ENCODE measurements around the gene DAPK2.
"Not testable (repeated sequence)": the region's sequence is repeated elsewhere in the genome, so short reads cannot be mapped to it uniquely, and the experiment has no call there.

The DAPK2 gene

DNA sequence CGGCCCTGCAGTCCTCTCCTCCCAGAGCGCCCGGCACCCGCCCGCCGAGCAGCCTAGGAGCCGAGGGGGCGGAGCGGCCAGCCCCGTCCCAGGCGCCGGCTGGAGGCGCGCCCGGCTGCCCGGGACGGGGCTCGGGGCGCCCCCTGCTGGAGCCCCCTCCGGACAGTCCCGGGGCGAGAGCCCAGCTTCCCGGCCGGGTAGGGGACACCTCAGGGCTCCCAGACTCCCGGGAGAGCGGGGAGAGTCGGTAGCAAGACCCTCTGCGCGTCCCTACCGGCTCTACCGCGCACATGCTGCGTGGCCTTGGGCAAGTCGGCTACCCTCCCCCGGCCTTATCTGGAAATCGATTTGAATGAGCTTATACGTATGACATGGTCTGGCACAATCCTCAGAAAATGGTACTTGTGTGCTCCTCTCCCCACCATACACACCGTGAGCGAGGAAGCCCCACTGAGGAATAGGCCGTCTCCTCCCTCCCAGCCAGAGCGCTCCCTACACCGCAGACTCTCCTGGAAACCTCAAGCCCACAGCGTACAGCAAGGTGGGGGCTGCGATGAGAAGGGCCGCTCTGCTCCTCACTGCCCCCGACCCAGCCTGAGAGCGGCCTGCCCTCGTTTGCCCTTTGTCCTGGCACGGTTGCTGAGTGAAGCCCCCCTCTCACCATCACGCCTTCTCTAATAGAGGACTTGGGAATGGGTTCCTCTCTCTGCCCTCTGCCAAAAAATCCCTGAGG is at the start of gene DAPK2:
DAPK2 (minus strand) TSS at position 65 of the 733 bp plus-strand sequence. CDS start 6,224 bp downstream, outside the sequence.
- CTCF ChIA-PET, result interaction anchor here (0.7 to 5.8 kb wide), 40 partner anchors 8 to 580 kb away, joined by 3 to 56 read pairs (median 4); partner anchors contain the start of gene CIAO2A
- Mint-ChIP-seq H3K9me3 (no peaks in the 10 kb centered on the region), H3K27me3 (peaks cover 69% of the 10 kb centered on the region), H3K4me1 (peaks cover 4% of the 10 kb centered on the region), H3K4me3 (peak within 1 kb of the TSS; percentile 64), H3K36me3 (no peaks in the 10 kb centered on the region), H3K27ac (peak within 1 kb of the TSS; percentile 19)
- DNase-seq, result peak; percentile 73

DNA sequence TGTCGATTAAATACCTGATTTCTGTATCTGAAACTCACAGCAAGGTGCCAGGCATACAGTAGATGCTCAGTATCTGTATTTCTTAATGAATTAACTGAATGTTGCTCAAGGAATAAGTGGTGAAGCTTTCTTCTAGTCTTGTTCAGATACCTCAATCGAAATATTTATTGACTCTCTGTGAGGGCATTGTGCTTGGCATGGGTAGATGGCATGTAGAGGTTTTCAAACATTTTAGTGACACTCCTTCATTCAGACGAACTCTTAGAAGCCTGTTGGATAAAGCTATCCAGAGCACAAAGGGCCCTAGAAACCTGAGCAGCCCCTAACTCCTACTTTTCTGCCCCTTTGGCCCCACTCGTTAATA is 49.1 kb upstream of the DAPK2 start:
- Mint-ChIP-seq H3K36me3 (peaks cover 19% of the 10 kb centered on the region), H3K27me3 (no peaks in the 10 kb centered on the region), H3K9me3 (no peaks in the 10 kb centered on the region), H3K4me1 (peaks cover 75% of the 10 kb centered on the region), H3K4me3 (peak overlapping the region; percentile 95), H3K27ac (peak overlapping the region; percentile 98)
- DNase-seq, result no peak
- CTCF ChIA-PET, result no interaction called here

DNA sequence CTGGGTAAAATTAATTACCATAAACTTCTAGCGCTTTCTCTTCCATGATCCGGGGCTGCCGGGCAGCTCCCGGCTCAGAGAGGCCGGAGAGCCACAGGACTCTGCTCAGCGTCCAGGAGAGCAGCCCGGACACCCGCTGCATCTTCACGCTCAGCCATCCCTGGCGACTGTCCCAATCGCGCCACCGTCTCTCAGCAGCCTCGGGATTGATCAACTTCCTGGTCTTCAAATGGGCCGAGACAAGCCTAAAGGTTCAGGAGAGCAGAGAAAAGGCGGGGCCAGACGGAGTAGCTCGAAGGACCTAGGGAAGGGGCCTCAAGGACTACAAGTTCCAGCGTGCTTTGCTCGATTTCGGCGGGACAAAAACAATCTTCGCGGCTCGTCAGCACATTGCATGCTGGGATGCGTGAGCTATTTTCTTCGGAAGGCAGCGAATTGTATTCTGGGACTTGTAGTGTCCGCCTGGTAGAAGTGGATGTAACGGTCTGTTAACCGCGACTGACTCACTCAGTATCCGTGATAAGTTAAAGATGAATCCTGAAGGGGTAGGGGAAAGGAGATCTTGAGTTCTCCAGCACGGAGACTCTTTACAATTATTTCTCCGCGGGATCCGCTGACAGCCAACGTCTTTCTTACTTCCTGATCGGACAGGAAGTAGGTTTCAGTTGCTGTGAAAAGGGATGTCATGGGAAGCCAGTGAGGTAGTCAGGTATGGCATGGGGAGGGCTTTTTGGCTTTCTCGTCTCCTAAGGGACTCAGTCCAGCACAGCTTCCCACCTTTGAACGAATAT is 47.5 kb upstream of the DAPK2 start, which contains the start of gene CIAO2A:
CIAO2A (minus strand) TSS at position 212 of the 791 bp plus-strand sequence; CDS start at position 142, 70 bp downstream.
- peaks cover 80% of the 10 kb centered on the region for H3K4me1 Mint-ChIP-seq

DNA sequence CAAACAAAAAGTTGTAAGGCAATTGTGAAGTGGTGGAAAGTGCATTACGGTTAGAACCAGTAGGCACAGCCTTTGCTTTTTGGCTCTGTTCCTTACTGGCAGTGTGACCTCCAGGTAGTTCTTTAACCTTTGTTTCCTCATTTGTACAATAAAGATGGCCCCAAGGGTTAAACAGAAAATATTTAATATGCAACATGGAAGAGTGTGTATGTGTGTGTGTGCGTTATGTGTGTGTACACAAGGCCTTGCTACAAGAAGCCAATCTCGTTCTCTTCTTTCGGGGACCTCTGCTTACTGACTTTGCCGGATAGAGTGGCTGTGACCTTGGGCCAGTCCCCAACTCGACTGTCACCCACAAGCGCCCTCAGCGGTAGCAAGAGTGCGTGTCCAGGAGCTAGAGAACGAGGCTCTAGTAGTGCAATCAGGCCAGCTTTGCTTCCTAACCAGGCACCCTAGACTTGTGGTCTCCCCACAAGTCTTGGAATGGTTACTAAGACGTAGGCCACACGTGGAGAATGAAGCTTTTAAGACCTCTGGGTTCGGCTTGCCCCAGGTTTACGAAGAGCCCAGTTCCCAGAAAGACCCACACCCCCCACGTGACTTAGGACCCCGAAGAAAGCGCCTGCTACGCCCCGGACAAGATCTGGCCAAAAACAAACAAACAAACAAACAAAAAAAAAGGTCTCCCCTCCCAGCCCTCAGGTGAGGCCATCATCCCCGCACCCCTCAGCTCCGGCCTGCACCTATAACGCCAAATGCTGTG is 46.8 kb upstream of the DAPK2 start:
- H3K9me3 Mint-ChIP-seq, result no peaks in the 10 kb centered on the region
- DNase-seq, result peak; percentile 54
- CTCF ChIA-PET, result interaction anchor here (0.9 to 1.9 kb wide), 11 partner anchors 12 to 483 kb away, joined by 3 to 10 read pairs (median 4); partner anchors contain the start of gene DAPK2
- H3K36me3 Mint-ChIP-seq, result peaks cover 28% of the 10 kb centered on the region
- H3K4me3 Mint-ChIP-seq, result peak overlapping the region; percentile 95
- no peaks in the 10 kb centered on the region for H3K27me3 Mint-ChIP-seq
- peaks cover 78% of the 10 kb centered on the region for H3K4me1 Mint-ChIP-seq
- H3K27ac Mint-ChIP-seq, result peak overlapping the region; percentile 98

More for the DNA sequence above, 47.5 kb upstream of the DAPK2 start, which contains the start of gene CIAO2A:
- H3K9me3 Mint-ChIP-seq, result no peaks in the 10 kb centered on the region
- peak within 1 kb of the TSS; percentile 95 for H3K4me3 Mint-ChIP-seq
- H3K27me3 Mint-ChIP-seq, result no peaks in the 10 kb centered on the region
- peak; percentile 98 for DNase-seq
- peaks cover 27% of the 10 kb centered on the region for H3K36me3 Mint-ChIP-seq
- CTCF ChIA-PET, result interaction anchor here (0.6 to 1.9 kb wide), 12 partner anchors 11 to 484 kb away, joined by 3 to 10 read pairs (median 4); partner anchors contain the start of gene DAPK2
- peak within 1 kb of the TSS; percentile 98 for H3K27ac Mint-ChIP-seq

DNA sequence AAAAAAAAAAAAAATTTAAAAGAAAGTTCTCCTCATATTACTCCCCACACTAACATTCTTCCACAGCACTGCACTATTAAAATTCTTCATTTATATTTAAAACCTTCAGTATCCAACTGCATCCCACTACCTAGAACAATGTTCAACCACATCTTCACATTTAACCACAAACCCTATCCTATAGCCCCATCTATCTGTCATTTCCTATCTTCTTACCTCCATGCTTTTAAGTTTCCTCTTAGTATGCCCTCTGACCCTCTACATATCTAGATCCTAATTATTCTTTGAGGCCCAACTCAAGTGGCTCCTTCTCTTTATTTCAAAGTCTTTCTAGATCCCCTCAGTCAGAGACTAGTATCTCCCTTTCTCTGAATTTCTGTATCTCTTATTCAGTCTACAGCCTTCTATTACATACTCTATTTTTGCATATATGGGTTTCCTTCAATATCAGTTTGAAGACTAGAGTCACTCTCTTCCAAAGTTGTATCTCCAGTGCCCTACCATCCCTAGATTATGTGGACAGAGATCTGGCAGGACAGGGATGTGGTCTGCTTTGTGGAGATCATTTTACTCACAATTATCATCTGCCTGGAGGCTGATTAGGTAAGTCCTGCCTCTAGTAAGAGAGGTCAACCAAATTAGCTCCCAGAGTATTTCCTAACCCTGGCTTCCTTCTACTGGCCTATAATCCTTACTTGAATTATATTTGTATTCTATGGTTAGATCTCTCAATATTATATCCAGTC is 46.0 kb upstream of the DAPK2 start:
- peaks cover 36% of the 10 kb centered on the region for H3K36me3 Mint-ChIP-seq
- no peak for DNase-seq
- peak overlapping the region; percentile 98 for H3K27ac Mint-ChIP-seq
- CTCF ChIA-PET, result interaction anchor here (0.9 to 1.9 kb wide), 8 partner anchors 9 to 81 kb away, joined by 3 to 10 read pairs (median 4); partner anchors contain the start of gene DAPK2
- H3K27me3 Mint-ChIP-seq, result no peaks in the 10 kb centered on the region
- H3K4me3 Mint-ChIP-seq, result peak overlapping the region; percentile 95
- peaks cover 2% of the 10 kb centered on the region for H3K9me3 Mint-ChIP-seq
- peaks cover 70% of the 10 kb centered on the region for H3K4me1 Mint-ChIP-seq

DNA sequence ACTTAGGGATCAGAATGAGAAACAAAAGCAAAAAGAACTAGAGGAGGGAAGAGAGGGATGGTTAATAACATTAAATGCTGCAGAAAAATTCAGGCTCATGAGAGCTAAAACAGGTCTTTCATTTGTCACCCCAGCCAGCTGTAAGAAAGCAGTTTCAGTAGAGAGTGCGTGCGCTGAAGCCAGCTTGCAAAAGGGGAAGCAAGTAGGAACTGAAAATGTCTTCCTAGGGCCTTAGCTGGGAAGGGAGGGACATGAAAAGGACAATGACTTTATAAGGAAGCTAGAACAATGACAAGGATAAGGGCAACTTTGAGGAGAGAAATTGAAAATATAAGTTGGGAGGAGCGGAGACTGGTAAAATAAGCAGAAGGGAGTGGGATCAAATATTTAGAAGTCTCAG is 44.2 kb upstream of the DAPK2 start:
- H3K27ac Mint-ChIP-seq, result no peak overlapping the region
- DNase-seq, result no peak
- no peak overlapping the region for H3K4me3 Mint-ChIP-seq
- H3K4me1 Mint-ChIP-seq, result peaks cover 58% of the 10 kb centered on the region
- CTCF ChIA-PET, result interaction anchor here (1.7 kb wide), 1 partner anchor 23 kb away, joined by 4 read pairs; no protein-coding TSS in a partner anchor
- H3K9me3 Mint-ChIP-seq, result peaks cover 2% of the 10 kb centered on the region
- no peaks in the 10 kb centered on the region for H3K27me3 Mint-ChIP-seq
- peaks cover 39% of the 10 kb centered on the region for H3K36me3 Mint-ChIP-seq

DNA sequence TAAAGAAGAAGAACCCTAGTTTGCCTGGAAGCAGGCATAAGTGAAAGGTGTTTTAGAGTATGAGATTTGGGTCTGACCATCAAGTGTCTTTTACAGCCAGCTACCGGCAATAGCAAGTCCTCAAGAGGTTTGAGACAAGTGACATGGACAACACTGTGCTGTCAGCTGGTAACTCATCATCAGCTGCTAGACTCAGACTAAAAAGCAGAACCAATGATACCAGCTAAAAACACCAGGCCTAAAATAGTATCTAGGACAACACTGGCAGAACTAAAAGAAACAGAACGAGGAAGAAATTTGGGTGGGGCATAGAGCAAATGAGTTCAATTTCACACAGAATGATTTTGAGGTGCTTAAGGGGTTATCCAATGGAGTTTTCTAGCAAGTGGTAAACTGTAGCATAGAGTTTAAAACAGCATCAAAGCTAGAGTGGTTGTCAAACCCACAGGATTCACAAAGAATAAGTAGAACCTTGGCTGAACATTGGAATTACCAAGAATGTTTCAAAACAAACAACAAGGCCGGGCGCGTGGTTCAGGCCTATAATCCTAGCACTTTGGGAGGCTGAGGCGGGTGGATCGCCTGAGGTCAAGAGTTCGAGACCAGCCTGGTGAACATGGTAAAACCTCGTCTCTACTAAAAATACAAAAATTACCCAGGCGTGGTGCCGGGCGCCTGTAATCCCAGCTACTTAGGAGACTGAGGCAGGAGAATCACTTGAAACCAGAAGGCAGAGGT is 43.4 kb upstream of the DAPK2 start:
- CTCF ChIA-PET, result interaction anchor here (0.6 to 1.6 kb wide), 3 partner anchors 144 to 796 kb away, joined by 3 to 4 read pairs (median 4); no protein-coding TSS in a partner anchor
- H3K27ac Mint-ChIP-seq, result no peak overlapping the region

DNA sequence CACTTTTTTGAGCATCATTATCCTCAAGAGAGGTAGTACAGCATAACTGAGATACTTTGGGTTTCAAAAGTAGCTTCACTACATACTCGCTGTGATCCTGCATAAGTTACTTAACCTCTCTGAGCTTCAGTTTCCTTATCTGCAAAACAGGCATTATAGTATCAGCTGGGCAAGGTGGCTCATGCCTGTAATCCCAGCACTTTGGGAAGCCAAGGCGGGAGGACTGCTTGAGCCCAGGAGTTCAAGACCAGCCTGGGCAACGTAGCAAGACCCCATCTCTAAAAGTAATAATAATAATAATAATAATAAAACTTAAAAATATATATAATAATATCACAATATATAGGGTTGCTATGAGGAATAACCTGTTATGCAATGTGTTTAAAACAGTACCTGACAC is 36.5 kb upstream of the DAPK2 start:
- Mint-ChIP-seq H3K27me3 (no peaks in the 10 kb centered on the region), H3K4me1 (no peaks in the 10 kb centered on the region), H3K27ac (no peak overlapping the region)

More for the DNA sequence above, 43.4 kb upstream of the DAPK2 start:
- Mint-ChIP-seq H3K27me3 (no peaks in the 10 kb centered on the region), H3K36me3 (peaks cover 42% of the 10 kb centered on the region), H3K9me3 (peaks cover 2% of the 10 kb centered on the region), H3K4me3 (no peak overlapping the region), H3K4me1 (peaks cover 49% of the 10 kb centered on the region)
- no peak for DNase-seq

DNA sequence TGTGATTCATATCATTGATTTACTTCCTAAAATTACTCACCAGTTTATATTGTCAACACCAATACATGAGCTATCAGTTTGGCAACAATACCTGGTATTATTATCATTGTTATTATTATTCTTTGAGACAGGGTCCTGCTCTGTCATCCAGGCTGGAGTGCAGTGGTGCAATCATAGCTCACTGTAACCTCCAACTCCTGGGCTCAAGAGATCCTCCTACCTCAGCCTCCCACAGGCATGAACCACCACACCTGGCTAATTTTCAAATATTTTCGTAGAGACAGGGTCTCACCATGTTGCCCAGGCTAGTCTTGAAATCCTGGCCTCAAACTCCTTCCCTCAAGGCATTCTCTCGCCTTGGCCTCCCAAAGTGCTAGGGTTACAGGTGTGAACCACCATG is 27.2 kb upstream of the DAPK2 start:
- not testable (repeated sequence) for DNase-seq, H3K4me3 Mint-ChIP-seq, H3K27me3 Mint-ChIP-seq, H3K9me3 Mint-ChIP-seq, H3K27ac Mint-ChIP-seq
- CTCF ChIA-PET, result interaction anchor here (1.3 to 1.4 kb wide), 3 partner anchors 20 to 464 kb away, joined by 4 read pairs; partner anchors contain the start of gene CIAO2A
- peaks cover 12% of the 10 kb centered on the region for H3K4me1 Mint-ChIP-seq
- peaks cover 20% of the 10 kb centered on the region for H3K36me3 Mint-ChIP-seq

More for the DNA sequence above, 36.5 kb upstream of the DAPK2 start:
- Mint-ChIP-seq H3K36me3 (peaks cover 22% of the 10 kb centered on the region), H3K4me3 (no peak overlapping the region), H3K9me3 (no peaks in the 10 kb centered on the region)
- CTCF ChIA-PET, result interaction anchor here (1.3 to 1.7 kb wide), 2 partner anchors 9 to 15 kb away, joined by 3 to 5 read pairs; no protein-coding TSS in a partner anchor
- DNase-seq, result no peak

DNA sequence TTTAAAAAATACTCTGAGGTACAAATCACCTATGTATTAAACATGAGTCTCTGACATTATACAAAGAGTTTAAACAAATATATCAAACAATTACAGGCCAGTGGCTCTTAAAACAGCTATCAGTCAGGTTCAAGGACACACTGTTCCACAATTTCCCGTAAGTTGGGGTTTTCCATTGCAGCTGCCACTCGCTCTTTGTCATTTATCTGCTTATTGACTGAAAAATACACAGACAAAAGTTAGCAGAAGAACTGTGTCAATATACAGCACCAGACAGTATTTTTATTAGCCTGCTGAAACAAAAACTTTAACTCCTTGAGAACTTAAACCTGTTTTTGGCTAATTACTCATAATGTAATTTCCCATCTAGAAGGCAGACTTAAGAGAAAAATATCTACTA is 26.5 kb upstream of the DAPK2 start:
- Mint-ChIP-seq H3K4me3 (no peak overlapping the region), H3K9me3 (no peaks in the 10 kb centered on the region), H3K27ac (no peak overlapping the region), H3K36me3 (peaks cover 20% of the 10 kb centered on the region), H3K27me3 (no peaks in the 10 kb centered on the region), H3K4me1 (peaks cover 16% of the 10 kb centered on the region)
- CTCF ChIA-PET, result no interaction called here
- DNase-seq, result no peak

DNA sequence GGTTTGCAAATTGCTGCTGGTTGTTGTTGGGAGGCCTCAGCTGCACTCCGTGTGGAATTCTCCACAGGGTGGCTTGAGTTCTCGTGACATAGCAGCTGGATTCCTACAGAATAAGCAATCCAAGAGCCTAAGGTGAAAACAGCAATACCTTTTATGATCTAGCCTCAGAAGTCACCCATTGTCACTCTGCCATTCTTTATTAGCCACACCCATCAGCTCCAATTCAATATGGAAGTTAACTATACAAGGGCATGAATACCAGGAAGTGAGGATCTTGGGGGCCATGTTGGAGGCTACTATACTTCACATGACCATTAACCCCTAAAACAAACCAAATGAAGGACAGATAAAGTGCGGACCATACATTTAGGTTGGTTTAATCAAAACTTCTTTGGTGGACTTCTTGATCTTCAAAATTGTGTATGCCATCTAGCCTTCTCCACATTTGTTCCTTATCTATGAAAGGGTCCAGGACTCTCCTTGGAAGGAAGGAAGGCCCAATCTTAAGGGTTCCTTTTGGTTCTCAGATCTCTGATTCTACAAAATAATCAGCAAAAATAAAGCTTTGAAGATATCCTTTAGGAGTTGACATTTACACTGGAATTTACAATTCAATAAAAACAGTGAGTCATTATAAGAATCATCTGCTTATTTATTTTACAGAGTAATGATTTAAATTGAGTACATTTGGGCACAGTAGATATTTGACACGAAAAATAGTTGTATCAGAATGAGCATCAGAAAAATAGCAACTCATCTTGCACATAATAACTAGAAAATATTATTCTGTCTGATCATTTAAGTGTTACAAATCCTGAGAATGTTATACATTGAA is 25.9 kb upstream of the DAPK2 start:
- Mint-ChIP-seq H3K27me3 (no peaks in the 10 kb centered on the region), H3K27ac (no peak overlapping the region), H3K9me3 (no peaks in the 10 kb centered on the region), H3K36me3 (peaks cover 14% of the 10 kb centered on the region), H3K4me1 (peaks cover 19% of the 10 kb centered on the region), H3K4me3 (no peak overlapping the region)
- DNase-seq, result no peak
- CTCF ChIA-PET, result interaction anchor here (0.9 to 1.3 kb wide), 4 partner anchors 21 to 462 kb away, joined by 4 to 5 read pairs (median 4); partner anchors contain the start of gene CIAO2A
